NT2/D1 (cell line): ENCODE results near the gene MYLIP.

Experiments
- DNase-seq: peaks from one replicate; pipeline ENCODE4 v3.0.0-alpha.2; 2011; ENCODE audit warnings: low read depth, low spot score
- H3K27me3 ChIP-seq: 2 replicates; pipeline ENCODE4 v1.6.0; 2011; ENCODE audit warnings: mild to moderate bottlenecking; ENCODE audit not compliant: insufficient read length, insufficient read depth
- H3K36me3 ChIP-seq: 2 replicates; pipeline ENCODE4 v1.6.1; 2011; ENCODE audit warnings: mild to moderate bottlenecking, low read length, mixed read lengths; ENCODE audit not compliant: insufficient read depth, insufficient read length
- H3K4me1 ChIP-seq: 2 replicates; pipeline ENCODE4 v1.5.1; 2011; ENCODE audit not compliant: insufficient read depth, insufficient read length
- H3K4me3 ChIP-seq: 2 replicates; pipeline ENCODE4 v1.5.1; 2011; ENCODE audit warnings: low read depth; ENCODE audit not compliant: insufficient read length
- H3K9ac ChIP-seq: 2 replicates; pipeline ENCODE4 v1.6.0; 2011; ENCODE audit warnings: low read depth; ENCODE audit not compliant: insufficient read length
- H3K9me3 ChIP-seq: 2 replicates; pipeline ENCODE4 v1.5.1; 2011; ENCODE audit warnings: mild to moderate bottlenecking, low read length; ENCODE audit not compliant: insufficient read depth
- SUZ12 ChIP-seq: IDR thresholded peaks from 2 replicates; pipeline ENCODE4 v1.6.1; 2011; ENCODE audit not compliant: insufficient read length, insufficient read depth; ENCODE audit errors: extremely low read depth
- YY1 ChIP-seq: IDR thresholded peaks from 2 replicates; pipeline ENCODE4 v1.6.1; 2011; ENCODE audit not compliant: insufficient read length, insufficient read depth
- ZNF274 ChIP-seq: IDR thresholded peaks from 2 replicates; pipeline ENCODE4 v1.6.1; 2011; ENCODE audit warnings: mild to moderate bottlenecking, low read depth, low read length

MYLIP gene

GRCh38 chr6:16128759-16129622 is at the start of gene MYLIP:
MYLIP (plus strand) TSS chr6:16129086; CDS start chr6:16129323, 237 bp downstream.
- DNase-seq, result peak; percentile 85
- H3K36me3 ChIP-seq, result no peaks in the 10 kb centered on the region
- TF ChIP-seq YY1 (no peak), SUZ12 (no peak), ZNF274 (no peak)
- H3K9ac ChIP-seq, result peak within 1 kb of the TSS; percentile 94
- H3K4me3 ChIP-seq, result peak within 1 kb of the TSS; percentile 88
- no peaks in the 10 kb centered on the region for H3K27me3 ChIP-seq
- H3K9me3 ChIP-seq, result no peaks in the 10 kb centered on the region
- H3K4me1 ChIP-seq, result no peaks in the 10 kb centered on the region

- Histone ChIP-seq H3K9me3 (no peaks in the 10 kb centered on the region), H3K4me1 (no peaks in the 10 kb centered on the region), H3K4me3 (no peak overlapping the region), H3K9ac (no peak overlapping the region), H3K27me3 (no peaks in the 10 kb centered on the region), H3K36me3 (no peaks in the 10 kb centered on the region)
- no peak for TF ChIP-seq SUZ12
- TF ChIP-seq YY1, result no peak
- no peak for TF ChIP-seq ZNF274
- no peak for DNase-seq
These were observed 49.5 kb upstream of the MYLIP start for GRCh38 chr6:16079354-16079753.

GRCh38 chr6:16080204-16080603 is 48.7 kb upstream of the MYLIP start:
- Histone ChIP-seq H3K4me1 (no peaks in the 10 kb centered on the region), H3K9me3 (no peaks in the 10 kb centered on the region), H3K4me3 (no peak overlapping the region), H3K36me3 (no peaks in the 10 kb centered on the region), H3K27me3 (no peaks in the 10 kb centered on the region), H3K9ac (no peak overlapping the region)
- no peak for DNase-seq
- TF ChIP-seq SUZ12 (no peak), ZNF274 (no peak), YY1 (no peak)

GRCh38 chr6:16081326-16081725 is 47.6 kb upstream of the MYLIP start:
- no peak for TF ChIP-seq ZNF274
- no peak for TF ChIP-seq SUZ12
- no peak for TF ChIP-seq YY1
- H3K9ac ChIP-seq, result no peak overlapping the region
- no peaks in the 10 kb centered on the region for H3K36me3 ChIP-seq
- H3K27me3 ChIP-seq, result no peaks in the 10 kb centered on the region
- no peak for DNase-seq
- H3K9me3 ChIP-seq, result no peaks in the 10 kb centered on the region
- H3K4me3 ChIP-seq, result no peak overlapping the region
- no peaks in the 10 kb centered on the region for H3K4me1 ChIP-seq

GRCh38 chr6:16082361-16082760 is 46.5 kb upstream of the MYLIP start:
- DNase-seq, result no peak
- H3K4me1 ChIP-seq, result no peaks in the 10 kb centered on the region
- TF ChIP-seq SUZ12 (no peak), YY1 (no peak), ZNF274 (no peak)
- H3K9ac ChIP-seq, result no peak overlapping the region
- no peaks in the 10 kb centered on the region for H3K36me3 ChIP-seq
- no peaks in the 10 kb centered on the region for H3K9me3 ChIP-seq
- H3K27me3 ChIP-seq, result no peaks in the 10 kb centered on the region
- no peak overlapping the region for H3K4me3 ChIP-seq

- Histone ChIP-seq H3K36me3 (no peaks in the 10 kb centered on the region), H3K4me1 (no peaks in the 10 kb centered on the region), H3K27me3 (no peaks in the 10 kb centered on the region), H3K4me3 (no peak overlapping the region), H3K9me3 (no peaks in the 10 kb centered on the region), H3K9ac (no peak overlapping the region)
- TF ChIP-seq ZNF274 (no peak), YY1 (no peak), SUZ12 (no peak)
- DNase-seq, result no peak
These were observed 41.9 kb upstream of the MYLIP start for GRCh38 chr6:16086965-16087364.

- H3K9me3 ChIP-seq, result no peaks in the 10 kb centered on the region
- H3K27me3 ChIP-seq, result no peaks in the 10 kb centered on the region
- no peaks in the 10 kb centered on the region for H3K36me3 ChIP-seq
- no peaks in the 10 kb centered on the region for H3K4me1 ChIP-seq
- H3K4me3 ChIP-seq, result no peak overlapping the region
- no peak overlapping the region for H3K9ac ChIP-seq
- TF ChIP-seq YY1, result no peak
- TF ChIP-seq SUZ12, result no peak
- TF ChIP-seq ZNF274, result no peak
- DNase-seq, result no peak
These were observed 41.5 kb upstream of the MYLIP start for GRCh38 chr6:16087386-16087785.

- Histone ChIP-seq H3K36me3 (no peaks in the 10 kb centered on the region), H3K27me3 (no peaks in the 10 kb centered on the region), H3K9me3 (no peaks in the 10 kb centered on the region), H3K4me1 (no peaks in the 10 kb centered on the region), H3K9ac (no peak overlapping the region), H3K4me3 (no peak overlapping the region)
- no peak for DNase-seq
- TF ChIP-seq ZNF274 (no peak), YY1 (no peak), SUZ12 (no peak)
These were observed 40.5 kb upstream of the MYLIP start for GRCh38 chr6:16088409-16088808.
